IPS-18c (cell line): Measurements from ENCODE around the gene SOX15.

ENCODE experiments used
- H3K4me3 ChIP-seq: 2 replicates; pipeline ENCODE4 v1.7.0; 2013; ENCODE audit warnings: low read depth, mild to moderate bottlenecking, low read length, moderate library complexity; ENCODE audit not compliant: insufficient read depth
- H3K9me3 ChIP-seq: one replicate; pipeline ENCODE4 v1.6.1; 2013; ENCODE audit warnings: mild to moderate bottlenecking, low read length, moderate library complexity; ENCODE audit not compliant: control insufficient read depth, insufficient read depth

SOX15 gene

GRCh38 chr17:7563115-7563869, 26.6 kb downstream of the SOX15 start:
- Histone ChIP-seq H3K4me3 (no peak overlapping the region; the same call in 1 of the 2 replicates), H3K9me3 (no peaks in the 10 kb centered on the region)

DNA sequence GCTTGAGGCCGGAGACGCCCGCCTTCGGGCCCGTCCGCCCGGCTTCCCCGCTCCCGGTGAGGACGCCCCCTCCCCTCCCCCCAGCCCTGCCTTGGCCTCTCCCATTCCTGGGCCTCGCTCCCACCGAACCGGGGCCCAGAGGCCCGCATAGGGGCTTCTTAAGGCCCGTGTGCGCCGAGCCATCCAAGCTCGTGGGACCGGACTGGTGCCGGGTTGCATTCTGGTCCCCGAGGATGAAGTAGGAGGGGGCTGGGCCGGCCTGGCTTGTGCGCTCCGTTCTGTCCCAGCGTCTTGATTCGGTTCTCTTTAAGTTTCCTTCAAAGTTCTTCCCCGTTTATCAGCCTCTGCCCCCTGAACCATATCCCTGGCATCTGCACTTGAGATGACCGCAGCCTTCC, 27.7 kb downstream of the SOX15 start:
- peak overlapping the region; percentile 91 for H3K4me3 ChIP-seq
- no peaks in the 10 kb centered on the region for H3K9me3 ChIP-seq

- Histone ChIP-seq H3K4me3 (peak within 1 kb of the TSS; percentile 91), H3K9me3 (no peaks in the 10 kb centered on the region)
Observed at GRCh38 chr17:7561589-7562207, 28.2 kb downstream of the SOX15 start, which contains the start of gene SENP3. SENP3 (plus strand) TSS chr17:7561919; CDS start chr17:7563077, 1,158 bp downstream.

DNA sequence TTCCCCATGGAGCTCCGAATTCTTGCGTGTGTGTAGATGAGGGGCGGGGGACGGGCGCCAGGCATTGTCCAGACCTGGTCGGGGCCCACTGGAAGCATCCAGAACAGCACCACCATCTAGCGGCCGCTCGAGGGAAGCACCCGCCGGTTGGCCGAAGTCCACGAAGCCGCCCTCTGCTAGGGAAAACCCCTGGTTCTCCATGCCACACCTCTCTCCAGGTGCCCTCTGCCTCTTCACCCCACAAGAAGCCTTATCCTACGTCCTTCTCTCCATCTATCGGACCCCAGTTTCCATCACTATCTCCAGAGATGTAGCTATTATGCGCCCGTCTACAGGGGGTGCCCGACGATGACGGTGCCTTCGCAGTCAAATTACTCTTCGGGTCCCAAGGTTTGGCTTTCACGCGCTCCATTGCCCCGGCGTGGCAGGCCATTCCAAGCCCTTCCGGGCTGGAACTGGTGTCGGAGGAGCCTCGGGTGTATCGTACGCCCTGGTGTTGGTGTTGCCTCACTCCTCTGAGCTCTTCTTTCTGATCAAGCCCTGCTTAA, 28.8 kb downstream of the SOX15 start:
- no peaks in the 10 kb centered on the region for H3K9me3 ChIP-seq
- H3K4me3 ChIP-seq, result peak overlapping the region; percentile 91

- no peaks in the 10 kb centered on the region for H3K9me3 ChIP-seq
- peak overlapping the region; percentile 91; the same call in 1 of the 2 replicates for H3K4me3 ChIP-seq
Observed at GRCh38 chr17:7560172-7561027, 29.5 kb downstream of the SOX15 start.

GRCh38 chr17:7559320-7560171, 30.3 kb downstream of the SOX15 start:
- H3K4me3 ChIP-seq, result peak overlapping the region; percentile 9; the same call in 1 of the 2 replicates

DNA sequence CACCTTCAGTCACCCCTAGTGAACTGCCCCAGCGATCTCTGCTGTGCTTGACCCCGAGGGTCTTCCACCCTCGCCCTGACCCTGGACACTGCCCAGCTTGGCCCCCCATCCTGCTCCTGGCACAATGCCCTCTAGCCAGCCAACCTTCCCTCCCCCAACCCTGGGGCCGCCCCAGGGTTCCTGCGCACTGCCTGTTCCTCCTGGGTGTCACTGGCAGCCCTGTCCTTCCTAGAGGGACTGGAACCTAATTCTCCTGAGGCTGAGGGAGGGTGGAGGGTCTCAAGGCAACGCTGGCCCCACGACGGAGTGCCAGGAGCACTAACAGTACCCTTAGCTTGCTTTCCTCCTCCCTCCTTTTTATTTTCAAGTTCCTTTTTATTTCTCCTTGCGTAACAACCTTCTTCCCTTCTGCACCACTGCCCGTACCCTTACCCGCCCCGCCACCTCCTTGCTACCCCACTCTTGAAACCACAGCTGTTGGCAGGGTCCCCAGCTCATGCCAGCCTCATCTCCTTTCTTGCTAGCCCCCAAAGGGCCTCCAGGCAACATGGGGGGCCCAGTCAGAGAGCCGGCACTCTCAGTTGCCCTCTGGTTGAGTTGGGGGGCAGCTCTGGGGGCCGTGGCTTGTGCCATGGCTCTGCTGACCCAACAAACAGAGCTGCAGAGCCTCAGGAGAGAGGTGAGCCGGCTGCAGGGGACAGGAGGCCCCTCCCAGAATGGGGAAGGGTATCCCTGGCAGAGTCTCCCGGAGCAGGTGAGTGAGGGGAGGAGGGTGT, 31.2 kb downstream of the SOX15 start, which contains the start of gene TNFSF13:
Gene TNFSF13, plus strand, starts transcription at position 207 of the 776 bp plus-strand sequence. Its CDS starts 290 bp downstream, at position 497.
- peak within 1 kb of the TSS; percentile 28 for H3K4me3 ChIP-seq
- H3K9me3 ChIP-seq, result no peaks in the 10 kb centered on the region

More at GRCh38 chr17:7559320-7560171, 30.3 kb downstream of the SOX15 start:
- H3K9me3 ChIP-seq, result no peaks in the 10 kb centered on the region

GRCh38 chr17:7557775-7558543, 31.9 kb downstream of the SOX15 start:
- peak overlapping the region; percentile 28; the same call in 1 of the 2 replicates for H3K4me3 ChIP-seq
- H3K9me3 ChIP-seq, result no peaks in the 10 kb centered on the region

DNA sequence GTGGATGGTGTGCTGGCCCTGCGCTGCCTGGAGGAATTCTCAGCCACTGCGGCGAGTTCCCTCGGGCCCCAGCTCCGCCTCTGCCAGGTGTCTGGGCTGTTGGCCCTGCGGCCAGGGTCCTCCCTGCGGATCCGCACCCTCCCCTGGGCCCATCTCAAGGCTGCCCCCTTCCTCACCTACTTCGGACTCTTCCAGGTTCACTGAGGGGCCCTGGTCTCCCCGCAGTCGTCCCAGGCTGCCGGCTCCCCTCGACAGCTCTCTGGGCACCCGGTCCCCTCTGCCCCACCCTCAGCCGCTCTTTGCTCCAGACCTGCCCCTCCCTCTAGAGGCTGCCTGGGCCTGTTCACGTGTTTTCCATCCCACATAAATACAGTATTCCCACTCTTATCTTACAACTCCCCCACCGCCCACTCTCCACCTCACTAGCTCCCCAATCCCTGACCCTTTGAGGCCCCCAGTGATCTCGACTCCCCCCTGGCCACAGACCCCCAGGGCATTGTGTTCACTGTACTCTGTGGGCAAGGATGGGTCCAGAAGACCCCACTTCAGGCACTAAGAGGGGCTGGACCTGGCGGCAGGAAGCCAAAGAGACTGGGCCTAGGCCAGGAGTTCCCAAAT, 32.6 kb downstream of the SOX15 start:
- Histone ChIP-seq H3K4me3 (no peak overlapping the region; the same call in 1 of the 2 replicates), H3K9me3 (no peaks in the 10 kb centered on the region)

DNA sequence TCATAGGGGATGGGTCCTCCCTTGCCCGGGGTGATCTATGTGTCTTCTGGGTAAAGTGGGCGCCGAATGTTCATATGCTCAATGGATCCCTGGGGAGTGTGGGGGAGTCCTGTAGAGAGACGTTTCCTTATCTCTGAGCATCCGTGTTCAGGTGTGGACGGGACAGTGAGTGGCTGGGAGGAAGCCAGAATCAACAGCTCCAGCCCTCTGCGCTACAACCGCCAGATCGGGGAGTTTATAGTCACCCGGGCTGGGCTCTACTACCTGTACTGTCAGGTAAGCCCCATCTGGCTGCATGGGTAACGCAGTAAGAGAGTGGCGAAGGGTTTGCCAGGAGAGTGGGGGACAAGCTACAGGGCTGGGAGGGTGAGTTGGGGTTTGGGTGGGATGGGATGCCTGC, 33.3 kb downstream of the SOX15 start:
- Histone ChIP-seq H3K4me3 (no peak overlapping the region), H3K9me3 (no peaks in the 10 kb centered on the region)

DNA sequence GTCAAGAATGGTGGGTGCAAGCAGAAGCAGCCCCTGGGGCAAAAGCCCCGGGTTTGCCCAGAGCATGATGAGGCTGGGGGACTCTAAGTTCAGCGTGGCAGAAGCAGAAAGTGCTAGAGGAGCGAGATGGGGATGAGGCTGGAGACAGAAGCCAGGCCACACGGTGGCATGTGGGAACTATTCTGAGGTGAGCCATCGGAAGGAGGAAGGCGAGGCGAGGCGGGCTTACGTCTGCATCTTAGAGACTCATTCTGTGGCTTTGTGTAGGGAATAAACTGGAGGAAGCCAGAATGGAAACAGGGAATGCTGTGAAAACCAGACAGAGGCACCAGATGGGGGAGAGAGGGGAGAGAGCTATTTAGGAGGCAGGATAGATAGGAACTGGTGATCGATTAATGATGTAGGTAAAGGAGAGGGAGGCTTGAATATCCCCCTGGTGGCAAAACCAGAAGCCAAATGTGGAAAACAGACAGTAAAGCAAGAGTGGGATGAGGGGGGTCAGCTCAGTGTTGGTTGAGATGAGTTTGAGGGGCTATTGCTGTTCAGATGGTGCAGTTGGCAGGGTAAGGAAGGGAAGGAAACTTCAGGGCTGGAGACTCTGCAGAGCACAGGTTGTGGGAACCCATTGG, 34.5 kb downstream of the SOX15 start:
- H3K4me3 ChIP-seq, result no peak overlapping the region
- H3K9me3 ChIP-seq, result no peaks in the 10 kb centered on the region

DNA sequence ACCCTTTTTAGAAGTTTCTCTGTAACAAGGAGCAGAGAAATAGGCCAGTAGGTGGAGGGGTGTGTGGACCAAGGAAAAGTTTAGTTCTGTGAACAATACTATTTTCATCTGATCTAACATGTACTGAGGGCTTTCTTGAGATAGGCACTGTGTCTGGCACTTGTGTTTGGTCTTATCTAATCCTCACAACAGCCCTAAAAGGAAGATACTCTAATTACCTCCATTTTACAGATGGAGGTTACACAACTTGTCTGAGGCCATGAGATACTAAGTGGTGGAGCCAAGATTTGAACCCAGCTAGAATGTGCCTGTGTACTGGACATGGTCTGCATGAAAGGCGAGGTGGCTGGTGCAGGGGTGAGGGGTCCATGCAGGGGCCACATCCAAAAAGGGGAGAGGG, 36.5 kb downstream of the SOX15 start:
- H3K9me3 ChIP-seq, result no peaks in the 10 kb centered on the region
- no peak overlapping the region for H3K4me3 ChIP-seq

DNA sequence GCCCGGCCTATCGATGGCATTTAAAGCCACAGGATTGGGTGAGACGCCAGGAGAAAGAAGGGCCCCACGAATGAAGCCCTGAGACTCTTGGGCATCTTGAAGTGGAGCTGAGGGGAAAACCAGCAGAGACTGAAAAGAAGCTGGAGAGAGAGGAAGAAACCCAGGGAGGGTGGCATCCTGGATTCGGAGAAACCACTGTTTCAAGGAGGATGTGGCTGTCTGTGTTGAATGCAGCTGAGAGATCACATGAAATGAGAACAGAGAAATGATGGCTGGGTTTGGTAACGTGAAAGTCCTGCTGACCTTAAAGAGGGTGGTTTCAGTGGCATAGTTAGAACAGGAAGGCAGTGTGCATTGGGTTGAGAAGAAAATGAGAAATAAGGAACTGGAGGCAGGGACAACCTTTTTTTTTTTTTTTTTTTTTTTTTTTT, 37.3 kb downstream of the SOX15 start:
- Histone ChIP-seq H3K9me3 (no peaks in the 10 kb centered on the region), H3K4me3 (no peak overlapping the region)

- no peak overlapping the region for H3K4me3 ChIP-seq
- no peaks in the 10 kb centered on the region for H3K9me3 ChIP-seq
Observed at GRCh38 chr17:7551396-7551795, 38.5 kb downstream of the SOX15 start.
